ENCODE data around the gene HTR6.
"Not testable (repeated sequence)": the region's sequence is repeated elsewhere in the genome, so short reads cannot be mapped to it uniquely, and the experiment has no call there.

Gene HTR6

DNA sequence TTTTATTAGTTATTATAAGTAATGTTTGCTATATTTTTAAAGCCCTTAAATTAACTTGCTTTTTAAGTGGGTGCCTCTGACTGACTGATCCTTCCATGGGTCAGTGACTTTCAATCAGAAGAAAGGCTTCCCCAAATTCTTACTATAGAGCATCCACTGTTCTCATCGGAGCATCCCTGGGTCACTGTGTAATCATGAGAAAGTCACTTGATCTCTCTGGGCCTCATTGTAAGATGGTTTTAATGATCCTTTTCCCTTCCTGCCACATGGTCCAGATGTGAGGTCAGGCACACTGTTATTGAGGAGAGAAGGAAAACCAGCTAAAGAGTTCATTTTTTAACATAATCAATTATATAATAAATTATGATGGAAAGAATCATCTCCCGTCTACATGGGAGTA is 31.6 kb upstream of the HTR6 start:
- Histone ChIP-seq H3K36me3 (ENCODE audit: insufficient read depth, low read length) (no peaks in the 10 kb centered on the region), H3K79me2 (ENCODE audit: insufficient read depth, low read length) (no peaks in the 10 kb centered on the region), H3K4me2 (ENCODE audit: low read depth, low read length, poor library complexity, severe bottlenecking) (no peak overlapping the region), H3K27me3 (ENCODE audit: insufficient read depth, low read length, poor library complexity, severe bottlenecking) (no peaks in the 10 kb centered on the region), H3K9ac (ENCODE audit: low read depth, low read length, poor library complexity, severe bottlenecking) (no peak overlapping the region), H3K4me3 (ENCODE audit: low read length, poor library complexity, severe bottlenecking) (no peak overlapping the region), H3K4me1 (ENCODE audit: insufficient read depth, low read length, poor library complexity, severe bottlenecking) (no peaks in the 10 kb centered on the region), H3K9me2 (replicated peaks; ENCODE audit: low read depth, low read length) (no peaks in the 10 kb centered on the region), H3F3A (ENCODE audit: low read depth) (no peaks in the 10 kb centered on the region), H3K9me3 (ENCODE audit: insufficient read depth, low read depth, low read length) (no peaks in the 10 kb centered on the region), H4K20me1 (ENCODE audit: insufficient read depth, low read length, poor library complexity, severe bottlenecking) (no peaks in the 10 kb centered on the region), H2AFZ (ENCODE audit: low read length) (no peak overlapping the region)
- TF ChIP-seq EZH2phosphoT487 (IDR thresholded peaks at IDR 0.05; ENCODE audit: borderline replicate concordance), result no peak
- TF ChIP-seq CTCF (conservative IDR thresholded peaks at IDR 0.05; ENCODE audit: low read length), result no peak

- not testable (repeated sequence) for H3K36me3 ChIP-seq (ENCODE audit: insufficient read depth, low read length); H4K20me1 ChIP-seq (ENCODE audit: insufficient read depth, low read length, poor library complexity, severe bottlenecking); H3K4me1 ChIP-seq (ENCODE audit: insufficient read depth, low read length, poor library complexity, severe bottlenecking); H3K4me3 ChIP-seq (ENCODE audit: low read length, poor library complexity, severe bottlenecking); H3K27me3 ChIP-seq (ENCODE audit: insufficient read depth, low read length, poor library complexity, severe bottlenecking); H3K9me2 ChIP-seq (replicated peaks; ENCODE audit: low read depth, low read length); H3K4me2 ChIP-seq (ENCODE audit: low read depth, low read length, poor library complexity, severe bottlenecking); H3F3A ChIP-seq (ENCODE audit: low read depth); H3K79me2 ChIP-seq (ENCODE audit: insufficient read depth, low read length); H2AFZ ChIP-seq (ENCODE audit: low read length); H3K9me3 ChIP-seq (ENCODE audit: insufficient read depth, low read depth, low read length); H3K9ac ChIP-seq (ENCODE audit: low read depth, low read length, poor library complexity, severe bottlenecking)
Measured at GRCh38 chr1:19635064-19635463, 29.6 kb upstream of the HTR6 start.

GRCh38 chr1:19635646-19636045 is 29.0 kb upstream of the HTR6 start:
- H3K9me3 ChIP-seq (ENCODE audit: insufficient read depth, low read depth, low read length), result no peaks in the 10 kb centered on the region
- no peak overlapping the region for H3K4me3 ChIP-seq (ENCODE audit: low read length, poor library complexity, severe bottlenecking)
- no peaks in the 10 kb centered on the region for H3F3A ChIP-seq (ENCODE audit: low read depth)
- no peak overlapping the region for H3K4me2 ChIP-seq (ENCODE audit: low read depth, low read length, poor library complexity, severe bottlenecking)
- H3K9ac ChIP-seq (ENCODE audit: low read depth, low read length, poor library complexity, severe bottlenecking), result no peak overlapping the region
- no peaks in the 10 kb centered on the region for H3K79me2 ChIP-seq (ENCODE audit: insufficient read depth, low read length)
- no peak for TF ChIP-seq EZH2phosphoT487 (IDR thresholded peaks at IDR 0.05; ENCODE audit: borderline replicate concordance)
- TF ChIP-seq CTCF (conservative IDR thresholded peaks at IDR 0.05; ENCODE audit: low read length), result no peak
- no peaks in the 10 kb centered on the region for H3K4me1 ChIP-seq (ENCODE audit: insufficient read depth, low read length, poor library complexity, severe bottlenecking)
- H2AFZ ChIP-seq (ENCODE audit: low read length), result no peak overlapping the region
- no peaks in the 10 kb centered on the region for H4K20me1 ChIP-seq (ENCODE audit: insufficient read depth, low read length, poor library complexity, severe bottlenecking)
- H3K9me2 ChIP-seq (replicated peaks; ENCODE audit: low read depth, low read length), result no peaks in the 10 kb centered on the region
- H3K27me3 ChIP-seq (ENCODE audit: insufficient read depth, low read length, poor library complexity, severe bottlenecking), result no peaks in the 10 kb centered on the region
- no peaks in the 10 kb centered on the region for H3K36me3 ChIP-seq (ENCODE audit: insufficient read depth, low read length)

DNA sequence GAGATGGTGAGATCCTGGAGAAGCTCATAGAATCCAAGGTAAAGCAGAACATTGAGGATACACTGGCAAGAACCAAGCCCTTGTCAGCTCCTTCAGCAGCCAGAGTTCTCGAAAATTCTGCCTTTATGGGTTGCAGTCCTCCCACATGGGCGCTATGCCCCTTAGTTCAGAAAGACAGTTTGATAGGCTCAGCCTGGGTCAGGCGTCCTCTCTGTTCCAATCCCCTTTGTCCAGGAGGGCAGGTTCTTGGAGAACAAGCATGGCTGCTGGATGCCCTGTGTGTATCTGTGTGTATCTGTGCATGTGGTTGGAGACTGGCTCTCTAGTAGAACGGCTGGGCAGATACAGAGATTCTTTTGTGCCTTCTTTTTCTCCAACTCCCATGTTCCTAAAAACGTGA is 28.6 kb upstream of the HTR6 start:
- TF ChIP-seq EZH2phosphoT487 (IDR thresholded peaks at IDR 0.05; ENCODE audit: borderline replicate concordance), result no peak
- no peak for TF ChIP-seq CTCF (conservative IDR thresholded peaks at IDR 0.05; ENCODE audit: low read length)
- Histone ChIP-seq H2AFZ (ENCODE audit: low read length) (no peak overlapping the region), H3K79me2 (ENCODE audit: insufficient read depth, low read length) (no peaks in the 10 kb centered on the region), H3K9ac (ENCODE audit: low read depth, low read length, poor library complexity, severe bottlenecking) (no peak overlapping the region), H3K4me2 (ENCODE audit: low read depth, low read length, poor library complexity, severe bottlenecking) (no peak overlapping the region), H3K4me1 (ENCODE audit: insufficient read depth, low read length, poor library complexity, severe bottlenecking) (no peaks in the 10 kb centered on the region), H4K20me1 (ENCODE audit: insufficient read depth, low read length, poor library complexity, severe bottlenecking) (no peaks in the 10 kb centered on the region), H3K4me3 (ENCODE audit: low read length, poor library complexity, severe bottlenecking) (no peak overlapping the region), H3K36me3 (ENCODE audit: insufficient read depth, low read length) (no peaks in the 10 kb centered on the region), H3K9me3 (ENCODE audit: insufficient read depth, low read depth, low read length) (no peaks in the 10 kb centered on the region), H3F3A (ENCODE audit: low read depth) (no peaks in the 10 kb centered on the region), H3K27me3 (ENCODE audit: insufficient read depth, low read length, poor library complexity, severe bottlenecking) (no peaks in the 10 kb centered on the region), H3K9me2 (replicated peaks; ENCODE audit: low read depth, low read length) (no peaks in the 10 kb centered on the region)

DNA sequence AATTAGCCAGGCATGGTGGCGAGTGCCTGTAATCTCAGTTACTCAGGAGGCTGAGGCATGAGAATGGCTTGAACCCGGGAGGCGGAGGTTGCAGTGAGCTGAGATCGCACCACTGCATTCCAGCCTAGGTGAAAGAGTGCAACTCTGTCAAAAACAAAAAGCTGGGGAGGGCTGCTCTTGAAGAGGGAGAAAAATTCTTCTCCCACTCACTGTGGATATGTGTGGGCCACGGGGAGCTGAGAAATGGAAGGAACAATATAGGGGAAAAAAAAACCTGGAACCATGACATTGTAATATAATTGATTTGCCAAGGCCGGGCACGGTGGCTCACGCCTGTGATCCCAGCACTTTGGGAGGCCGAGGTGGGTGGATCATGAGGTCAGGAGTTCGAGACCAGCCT is 27.9 kb upstream of the HTR6 start:
- H3K79me2 ChIP-seq (ENCODE audit: insufficient read depth, low read length); H3K9me3 ChIP-seq (ENCODE audit: insufficient read depth, low read depth, low read length); H3K9ac ChIP-seq (ENCODE audit: low read depth, low read length, poor library complexity, severe bottlenecking); H4K20me1 ChIP-seq (ENCODE audit: insufficient read depth, low read length, poor library complexity, severe bottlenecking); H3F3A ChIP-seq (ENCODE audit: low read depth); H3K27me3 ChIP-seq (ENCODE audit: insufficient read depth, low read length, poor library complexity, severe bottlenecking); H3K9me2 ChIP-seq (replicated peaks; ENCODE audit: low read depth, low read length); H3K36me3 ChIP-seq (ENCODE audit: insufficient read depth, low read length); H3K4me2 ChIP-seq (ENCODE audit: low read depth, low read length, poor library complexity, severe bottlenecking); H2AFZ ChIP-seq (ENCODE audit: low read length); H3K4me1 ChIP-seq (ENCODE audit: insufficient read depth, low read length, poor library complexity, severe bottlenecking); H3K4me3 ChIP-seq (ENCODE audit: low read length, poor library complexity, severe bottlenecking): not testable (repeated sequence)

Measured in Loucy (cell line).